ENCODE results near the gene RNF126. TPM values are rescaled to one million over a fixed set of nuclear protein-coding genes. Genes with fewer than 3 reads are reported as not detected.
"Not testable (repeated sequence)": the region's sequence is repeated elsewhere in the genome, so short reads cannot be mapped to it uniquely, and the experiment has no call there.

The RNF126 gene
- polyA plus RNA-seq, 1 donor from 2014 or later: 33.7 TPM

DNA sequence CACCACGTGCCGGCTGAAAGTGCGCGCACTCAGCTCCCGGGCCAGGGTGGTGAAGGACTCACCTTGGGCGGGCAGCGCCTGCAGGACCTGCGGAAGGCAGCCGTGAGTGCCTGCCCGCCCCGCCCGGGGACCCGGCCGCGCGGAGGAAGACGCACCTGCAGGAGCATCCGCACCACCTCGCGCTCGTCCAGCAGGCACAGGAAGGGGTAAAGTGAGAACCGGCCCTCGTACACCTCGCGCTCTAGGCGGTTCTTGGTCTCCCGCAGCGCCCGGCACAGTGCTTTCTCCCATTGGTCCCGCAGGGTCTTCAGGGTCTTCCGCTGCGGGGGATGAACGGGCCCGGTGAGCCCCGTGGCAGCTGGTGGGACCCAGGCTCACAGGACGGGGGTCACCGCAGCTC, 40.3 kb downstream of the RNF126 start (continued):
- TF ChIP-seq, protein P1, sequence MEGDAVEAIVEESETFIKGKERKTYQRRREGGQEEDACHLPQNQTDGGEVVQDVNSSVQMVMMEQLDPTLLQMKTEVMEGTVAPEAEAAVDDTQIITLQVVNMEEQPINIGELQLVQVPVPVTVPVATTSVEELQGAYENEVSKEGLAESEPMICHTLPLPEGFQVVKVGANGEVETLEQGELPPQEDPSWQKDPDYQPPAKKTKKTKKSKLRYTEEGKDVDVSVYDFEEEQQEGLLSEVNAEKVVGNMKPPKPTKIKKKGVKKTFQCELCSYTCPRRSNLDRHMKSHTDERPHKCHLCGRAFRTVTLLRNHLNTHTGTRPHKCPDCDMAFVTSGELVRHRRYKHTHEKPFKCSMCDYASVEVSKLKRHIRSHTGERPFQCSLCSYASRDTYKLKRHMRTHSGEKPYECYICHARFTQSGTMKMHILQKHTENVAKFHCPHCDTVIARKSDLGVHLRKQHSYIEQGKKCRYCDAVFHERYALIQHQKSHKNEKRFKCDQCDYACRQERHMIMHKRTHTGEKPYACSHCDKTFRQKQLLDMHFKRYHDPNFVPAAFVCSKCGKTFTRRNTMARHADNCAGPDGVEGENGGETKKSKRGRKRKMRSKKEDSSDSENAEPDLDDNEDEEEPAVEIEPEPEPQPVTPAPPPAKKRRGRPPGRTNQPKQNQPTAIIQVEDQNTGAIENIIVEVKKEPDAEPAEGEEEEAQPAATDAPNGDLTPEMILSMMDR (IDR thresholded peaks at IDR 0.05; ENCODE audit: poor library complexity, severe bottlenecking): no peak
- TF ChIP-seq EZH2 (IDR thresholded peaks at IDR 0.05; ENCODE audit: borderline replicate concordance, insufficient read depth, low read length, poor library complexity, severe bottlenecking) (no peak), TAF1 (IDR thresholded peaks at IDR 0.05; ENCODE audit: low read depth) (no peak)

DNA sequence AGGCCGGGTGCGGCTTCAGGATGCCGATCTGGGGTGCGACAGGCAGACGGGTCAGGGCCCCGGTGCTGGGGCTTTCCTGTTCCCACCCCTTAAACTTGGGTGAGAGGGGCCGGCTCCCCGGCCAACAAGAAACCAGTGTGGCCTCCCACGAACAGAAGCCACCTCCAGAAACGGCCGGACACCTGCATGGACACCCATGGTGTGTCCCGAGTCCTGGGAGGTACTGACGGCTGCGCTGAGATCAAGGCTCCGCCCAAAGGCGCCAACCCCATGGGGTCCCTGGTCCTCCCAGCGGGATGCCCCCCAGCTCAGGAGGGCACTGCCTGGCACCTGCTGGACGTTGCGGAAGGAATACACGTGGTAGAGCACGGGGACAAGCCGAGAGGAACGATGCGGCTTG, 41.2 kb downstream of the RNF126 start:
- Histone ChIP-seq H3K27me3 (ENCODE audit: insufficient read depth, low read depth, low read length) (no peaks in the 10 kb centered on the region), H3K9me3 (ENCODE audit: low read length) (no peaks in the 10 kb centered on the region), H3K36me3 (ENCODE audit: insufficient read depth, low read length) (no peaks in the 10 kb centered on the region), H3K79me2 (replicated peaks; ENCODE audit: insufficient read depth, low read length) (no peaks in the 10 kb centered on the region), H3K4me3 (ENCODE audit: low read length) (no peak overlapping the region), H4K20me1 (ENCODE audit: insufficient read depth) (no peaks in the 10 kb centered on the region), H3K9me2 (ENCODE audit: insufficient read depth, low read length) (no peaks in the 10 kb centered on the region), H2AFZ (ENCODE audit: low read depth, low read length) (no peak overlapping the region), H3F3A (ENCODE audit: insufficient read depth, low read length, poor library complexity, severe bottlenecking) (no peaks in the 10 kb centered on the region), H3K27ac (ENCODE audit: low read length) (no peak overlapping the region), H3K4me2 (ENCODE audit: low read length) (no peak overlapping the region), H3K9ac (ENCODE audit: low read length) (no peak overlapping the region)
- TF ChIP-seq, protein P2, sequence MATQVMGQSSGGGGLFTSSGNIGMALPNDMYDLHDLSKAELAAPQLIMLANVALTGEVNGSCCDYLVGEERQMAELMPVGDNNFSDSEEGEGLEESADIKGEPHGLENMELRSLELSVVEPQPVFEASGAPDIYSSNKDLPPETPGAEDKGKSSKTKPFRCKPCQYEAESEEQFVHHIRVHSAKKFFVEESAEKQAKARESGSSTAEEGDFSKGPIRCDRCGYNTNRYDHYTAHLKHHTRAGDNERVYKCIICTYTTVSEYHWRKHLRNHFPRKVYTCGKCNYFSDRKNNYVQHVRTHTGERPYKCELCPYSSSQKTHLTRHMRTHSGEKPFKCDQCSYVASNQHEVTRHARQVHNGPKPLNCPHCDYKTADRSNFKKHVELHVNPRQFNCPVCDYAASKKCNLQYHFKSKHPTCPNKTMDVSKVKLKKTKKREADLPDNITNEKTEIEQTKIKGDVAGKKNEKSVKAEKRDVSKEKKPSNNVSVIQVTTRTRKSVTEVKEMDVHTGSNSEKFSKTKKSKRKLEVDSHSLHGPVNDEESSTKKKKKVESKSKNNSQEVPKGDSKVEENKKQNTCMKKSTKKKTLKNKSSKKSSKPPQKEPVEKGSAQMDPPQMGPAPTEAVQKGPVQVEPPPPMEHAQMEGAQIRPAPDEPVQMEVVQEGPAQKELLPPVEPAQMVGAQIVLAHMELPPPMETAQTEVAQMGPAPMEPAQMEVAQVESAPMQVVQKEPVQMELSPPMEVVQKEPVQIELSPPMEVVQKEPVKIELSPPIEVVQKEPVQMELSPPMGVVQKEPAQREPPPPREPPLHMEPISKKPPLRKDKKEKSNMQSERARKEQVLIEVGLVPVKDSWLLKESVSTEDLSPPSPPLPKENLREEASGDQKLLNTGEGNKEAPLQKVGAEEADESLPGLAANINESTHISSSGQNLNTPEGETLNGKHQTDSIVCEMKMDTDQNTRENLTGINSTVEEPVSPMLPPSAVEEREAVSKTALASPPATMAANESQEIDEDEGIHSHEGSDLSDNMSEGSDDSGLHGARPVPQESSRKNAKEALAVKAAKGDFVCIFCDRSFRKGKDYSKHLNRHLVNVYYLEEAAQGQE (IDR thresholded peaks at IDR 0.05; ENCODE audit: borderline replicate concordance): no peak
- TF ChIP-seq, protein P1 (IDR thresholded peaks at IDR 0.05; ENCODE audit: poor library complexity, severe bottlenecking): no peak
- no peak for TF ChIP-seq MXI1 (conservative IDR thresholded peaks at IDR 0.05; ENCODE audit: poor library complexity, severe bottlenecking)
- TF ChIP-seq SMC3 (conservative IDR thresholded peaks at IDR 0.05; ENCODE audit: poor library complexity): no peak
- TF ChIP-seq TAF1 (IDR thresholded peaks at IDR 0.05; ENCODE audit: low read depth): no peak
- no peak for TF ChIP-seq EZH2 (IDR thresholded peaks at IDR 0.05; ENCODE audit: borderline replicate concordance, insufficient read depth, low read length, poor library complexity, severe bottlenecking)
- TF ChIP-seq RAD21 (conservative IDR thresholded peaks at IDR 0.05): no peak
- no peak for TF ChIP-seq EP300 (conservative IDR thresholded peaks at IDR 0.05; ENCODE audit: poor library complexity, severe bottlenecking)
- no peak for TF ChIP-seq POLR2AphosphoS5 (IDR thresholded peaks at IDR 0.05)

DNA sequence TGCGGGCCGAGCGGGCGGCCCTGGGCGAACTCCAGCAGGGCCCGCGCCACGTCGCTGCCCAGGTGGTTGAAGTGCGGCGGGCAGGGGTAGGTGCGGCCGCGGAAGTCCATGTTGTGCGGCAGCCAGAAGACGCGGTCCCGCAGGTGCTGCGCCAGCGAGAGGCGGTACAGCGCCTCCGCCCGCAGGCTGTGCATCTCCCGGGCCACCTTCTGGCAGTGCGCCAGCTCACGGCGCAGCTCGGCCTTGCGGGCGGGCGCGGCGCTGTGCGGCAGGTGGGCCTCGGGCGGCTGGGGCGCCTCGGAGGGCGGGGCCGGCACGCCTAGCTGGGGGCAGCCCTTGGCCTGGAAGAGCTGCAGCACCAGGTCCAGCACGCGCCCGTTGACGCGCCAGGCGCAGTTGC, 41.8 kb downstream of the RNF126 start:
- H4K20me1 ChIP-seq (ENCODE audit: insufficient read depth); H3K27ac ChIP-seq (ENCODE audit: low read length); H3K27me3 ChIP-seq (ENCODE audit: insufficient read depth, low read depth, low read length); H3K9me2 ChIP-seq (ENCODE audit: insufficient read depth, low read length); H3F3A ChIP-seq (ENCODE audit: insufficient read depth, low read length, poor library complexity, severe bottlenecking); H3K79me2 ChIP-seq (replicated peaks; ENCODE audit: insufficient read depth, low read length); H3K4me2 ChIP-seq (ENCODE audit: low read length); H3K9me3 ChIP-seq (ENCODE audit: low read length); H3K36me3 ChIP-seq (ENCODE audit: insufficient read depth, low read length); H2AFZ ChIP-seq (ENCODE audit: low read depth, low read length); H3K4me3 ChIP-seq (ENCODE audit: low read length); H3K9ac ChIP-seq (ENCODE audit: low read length): not testable (repeated sequence)

Measured in neural cell (in vitro differentiated cells).